ENCODE data around the gene LRCH4. TPM values are rescaled to one million over a fixed set of nuclear protein-coding genes. Genes with fewer than 3 reads are reported as not detected.

LRCH4 gene
- polyA plus RNA-seq, 1 donor (not counting 4 experiments of a cell fraction or from before 2014, with no cell fraction given): 4.9 TPM

DNA sequence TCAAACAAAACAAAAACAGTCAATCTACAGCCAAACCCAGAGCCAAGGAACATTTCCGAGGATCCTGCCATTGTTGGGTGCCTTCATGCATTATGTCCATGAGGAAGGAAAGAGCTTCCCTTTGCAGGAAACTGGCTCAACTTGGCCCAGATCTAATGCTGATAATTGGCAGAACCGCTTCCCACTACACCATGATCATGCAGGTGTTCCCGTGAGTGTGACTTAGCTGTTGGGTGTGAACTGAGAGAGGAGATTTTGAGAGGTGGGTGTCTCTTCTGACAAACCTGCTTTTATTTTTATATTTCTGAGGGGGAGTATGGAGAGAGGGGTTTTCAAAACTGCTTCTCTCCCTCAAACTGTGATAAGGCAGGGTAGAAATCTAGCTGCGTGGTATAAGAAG is 26.8 kb downstream of the LRCH4 start:
- Histone ChIP-seq H3K4me3 (ENCODE audit: control insufficient read depth in 2 of 3, extremely low read depth in 1 of 3, insufficient read depth in 2 of 3, low read depth in 1 of 3, low read length in 3 of 3) (no peak overlapping the region), H3K9ac (ENCODE audit: control insufficient read depth, extremely low read depth, insufficient read depth, low read length) (no peak overlapping the region), H3K9me1 (ENCODE audit: control insufficient read depth, extremely low read depth, insufficient read depth, low read length) (no peaks in the 10 kb centered on the region), H3K79me2 (ENCODE audit: control insufficient read depth, insufficient read depth, low read length) (no peaks in the 10 kb centered on the region), H4K20me1 (ENCODE audit: control insufficient read depth, extremely low read depth, insufficient read depth, low read length) (no peaks in the 10 kb centered on the region), H3K9me3 (ENCODE audit: control insufficient read depth, low read depth, low read length) (no peaks in the 10 kb centered on the region), H3K4me1 (ENCODE audit: control insufficient read depth, extremely low read depth, insufficient read depth, low read length) (no peaks in the 10 kb centered on the region), H3K27ac (ENCODE audit: control insufficient read depth, insufficient read depth, low read length) (no peak overlapping the region), H3K36me3 (ENCODE audit: control insufficient read depth in 2 of 2, extremely low read depth in 1 of 2, insufficient read depth in 2 of 2, low read length in 2 of 2) (peaks cover 0 to 3% of the 10 kb centered on the region in 2 experiments), H2AFZ (ENCODE audit: control insufficient read depth, low read length) (no peak overlapping the region), H3K4me2 (ENCODE audit: control insufficient read depth, extremely low read depth, insufficient read depth, low read depth, low read length) (no peak overlapping the region), H3K27me3 (ENCODE audit: control insufficient read depth, extremely low read depth, insufficient read depth, low read length) (no peaks in the 10 kb centered on the region)
- no peak for FAIRE-seq
- no peak for DNase-seq (ENCODE audit: low read depth, low spot score)
- dilution Hi-C loops (cut with MboI; ENCODE audit: extremely low pct_ligation_motif_present, low sequenced_read_pairs): no loop called here
- no peak for TF ChIP-seq EZH2 (IDR thresholded peaks at IDR 0.05; ENCODE audit: low read length)
- TF ChIP-seq, protein P1, sequence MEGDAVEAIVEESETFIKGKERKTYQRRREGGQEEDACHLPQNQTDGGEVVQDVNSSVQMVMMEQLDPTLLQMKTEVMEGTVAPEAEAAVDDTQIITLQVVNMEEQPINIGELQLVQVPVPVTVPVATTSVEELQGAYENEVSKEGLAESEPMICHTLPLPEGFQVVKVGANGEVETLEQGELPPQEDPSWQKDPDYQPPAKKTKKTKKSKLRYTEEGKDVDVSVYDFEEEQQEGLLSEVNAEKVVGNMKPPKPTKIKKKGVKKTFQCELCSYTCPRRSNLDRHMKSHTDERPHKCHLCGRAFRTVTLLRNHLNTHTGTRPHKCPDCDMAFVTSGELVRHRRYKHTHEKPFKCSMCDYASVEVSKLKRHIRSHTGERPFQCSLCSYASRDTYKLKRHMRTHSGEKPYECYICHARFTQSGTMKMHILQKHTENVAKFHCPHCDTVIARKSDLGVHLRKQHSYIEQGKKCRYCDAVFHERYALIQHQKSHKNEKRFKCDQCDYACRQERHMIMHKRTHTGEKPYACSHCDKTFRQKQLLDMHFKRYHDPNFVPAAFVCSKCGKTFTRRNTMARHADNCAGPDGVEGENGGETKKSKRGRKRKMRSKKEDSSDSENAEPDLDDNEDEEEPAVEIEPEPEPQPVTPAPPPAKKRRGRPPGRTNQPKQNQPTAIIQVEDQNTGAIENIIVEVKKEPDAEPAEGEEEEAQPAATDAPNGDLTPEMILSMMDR (optimal IDR thresholded peaks at IDR 0.05 in 1 of 3, IDR thresholded peaks at IDR 0.05 in 1 of 3, conservative IDR thresholded peaks at IDR 0.05 in 1 of 3; ENCODE audit: extremely low read depth in 1 of 3, insufficient read depth in 2 of 3, low read length in 3 of 3): no peak

DNA sequence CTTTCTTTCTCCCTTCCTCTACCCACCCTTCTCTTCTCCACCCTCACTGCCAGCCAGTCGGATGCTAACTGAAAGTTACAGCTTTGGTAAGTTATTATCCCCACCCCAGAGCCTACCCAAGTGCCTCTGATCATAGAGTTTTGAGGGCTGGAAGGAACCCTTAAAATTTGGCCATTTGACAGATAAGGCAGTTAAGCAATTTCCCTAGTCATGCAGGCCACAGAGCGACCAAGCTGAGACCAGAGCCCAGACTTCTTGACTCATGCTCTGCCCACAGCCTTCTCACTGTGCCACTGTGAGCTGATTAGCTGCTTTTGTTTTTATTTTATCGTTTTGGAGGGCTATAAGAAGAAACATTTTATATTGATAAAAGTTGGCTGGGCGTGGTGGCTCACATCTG is 29.4 kb downstream of the LRCH4 start:
- Histone ChIP-seq H3K27ac (ENCODE audit: control insufficient read depth, insufficient read depth, low read length) (no peak overlapping the region), H3K27me3 (ENCODE audit: control insufficient read depth, extremely low read depth, insufficient read depth, low read length) (no peaks in the 10 kb centered on the region), H3K36me3 (ENCODE audit: control insufficient read depth in 2 of 2, extremely low read depth in 1 of 2, insufficient read depth in 2 of 2, low read length in 2 of 2) (peaks cover 0 to 7% of the 10 kb centered on the region in 2 experiments), H3K4me3 (ENCODE audit: control insufficient read depth in 2 of 3, extremely low read depth in 1 of 3, insufficient read depth in 2 of 3, low read depth in 1 of 3, low read length in 3 of 3) (no peak overlapping the region), H3K9me3 (ENCODE audit: control insufficient read depth, low read depth, low read length) (no peaks in the 10 kb centered on the region), H3K9ac (ENCODE audit: control insufficient read depth, extremely low read depth, insufficient read depth, low read length) (no peak overlapping the region), H3K9me1 (ENCODE audit: control insufficient read depth, extremely low read depth, insufficient read depth, low read length) (no peaks in the 10 kb centered on the region), H4K20me1 (ENCODE audit: control insufficient read depth, extremely low read depth, insufficient read depth, low read length) (no peaks in the 10 kb centered on the region), H3K4me1 (ENCODE audit: control insufficient read depth, extremely low read depth, insufficient read depth, low read length) (no peaks in the 10 kb centered on the region), H3K4me2 (ENCODE audit: control insufficient read depth, extremely low read depth, insufficient read depth, low read depth, low read length) (no peak overlapping the region), H2AFZ (ENCODE audit: control insufficient read depth, low read length) (no peak overlapping the region), H3K79me2 (ENCODE audit: control insufficient read depth, insufficient read depth, low read length) (no peaks in the 10 kb centered on the region)
- TF ChIP-seq, protein P1 (optimal IDR thresholded peaks at IDR 0.05 in 1 of 3, IDR thresholded peaks at IDR 0.05 in 1 of 3, conservative IDR thresholded peaks at IDR 0.05 in 1 of 3; ENCODE audit: extremely low read depth in 1 of 3, insufficient read depth in 2 of 3, low read length in 3 of 3): no peak
- TF ChIP-seq EZH2 (IDR thresholded peaks at IDR 0.05; ENCODE audit: low read length): no peak
- no peak for DNase-seq (ENCODE audit: low read depth, low spot score)
- dilution Hi-C loops (cut with MboI; ENCODE audit: extremely low pct_ligation_motif_present, low sequenced_read_pairs): no loop called here
- FAIRE-seq: no peak

All from keratinocyte (primary cell).